Stimulated activated naive CD8-positive, alpha-beta T cell treated with anti-CD3 and anti-CD28 coated beads, Interleukin-15, Interleukin-2, amounts not matched to agents 100 ng/mL and 50 ng/mL, for 24 hours (primary cell): Measurements from ENCODE around the gene CNTLN.

Experiments used
- H3K27ac Mint-ChIP-seq: one replicate; pipeline ENCODE4 v1.8.0; 2021; ENCODE audit warnings: mild to moderate bottlenecking, mixed read lengths
- H3K27me3 Mint-ChIP-seq: one replicate; pipeline ENCODE4 v1.8.0; 2021; ENCODE audit warnings: mixed read lengths
- H3K36me3 Mint-ChIP-seq: one replicate; pipeline ENCODE4 v1.8.0; 2021; ENCODE audit warnings: low read depth, mixed read lengths
- H3K4me1 Mint-ChIP-seq: one replicate; pipeline ENCODE4 v1.8.0; 2021; ENCODE audit warnings: low read depth, mixed read lengths
- H3K4me3 Mint-ChIP-seq: one replicate; pipeline ENCODE4 v1.8.0; 2021; ENCODE audit warnings: mild to moderate bottlenecking, mixed read lengths
- H3K9me3 Mint-ChIP-seq: one replicate; pipeline ENCODE4 v1.8.0; 2021; ENCODE audit warnings: mixed read lengths

The CNTLN gene

DNA sequence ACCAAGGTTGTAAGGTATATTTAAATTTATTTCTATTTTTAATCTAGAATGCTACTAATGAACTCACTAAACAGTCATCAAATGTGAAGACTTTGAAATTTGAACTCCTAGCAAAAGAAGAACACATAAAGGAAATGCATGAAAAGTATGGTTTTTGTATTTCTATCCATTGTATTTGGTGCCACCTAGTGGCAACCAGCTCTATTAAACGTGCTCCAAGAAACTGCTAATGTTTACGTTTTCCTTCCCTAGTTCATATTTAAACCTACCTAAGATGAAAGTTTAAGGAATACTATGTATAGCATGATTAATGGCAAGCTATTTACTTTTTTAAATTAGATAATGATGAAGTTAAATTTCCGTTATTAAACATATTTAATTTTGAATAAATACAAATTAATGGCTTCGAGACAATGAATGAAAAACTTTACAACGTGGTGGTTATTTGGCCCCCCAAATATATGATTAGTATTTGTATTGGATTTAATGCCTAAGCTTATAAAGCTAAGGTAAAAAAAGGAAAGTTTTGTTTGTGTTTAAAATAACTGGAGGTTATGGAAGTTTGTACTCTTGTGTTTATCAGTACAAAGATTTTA is 328.1 kb downstream of the CNTLN start:
- Mint-ChIP-seq H3K27me3 (no peaks in the 10 kb centered on the region), H3K4me3 (no peak overlapping the region), H3K4me1 (no peaks in the 10 kb centered on the region), H3K36me3 (no peaks in the 10 kb centered on the region), H3K9me3 (no peaks in the 10 kb centered on the region), H3K27ac (no peak overlapping the region)

DNA sequence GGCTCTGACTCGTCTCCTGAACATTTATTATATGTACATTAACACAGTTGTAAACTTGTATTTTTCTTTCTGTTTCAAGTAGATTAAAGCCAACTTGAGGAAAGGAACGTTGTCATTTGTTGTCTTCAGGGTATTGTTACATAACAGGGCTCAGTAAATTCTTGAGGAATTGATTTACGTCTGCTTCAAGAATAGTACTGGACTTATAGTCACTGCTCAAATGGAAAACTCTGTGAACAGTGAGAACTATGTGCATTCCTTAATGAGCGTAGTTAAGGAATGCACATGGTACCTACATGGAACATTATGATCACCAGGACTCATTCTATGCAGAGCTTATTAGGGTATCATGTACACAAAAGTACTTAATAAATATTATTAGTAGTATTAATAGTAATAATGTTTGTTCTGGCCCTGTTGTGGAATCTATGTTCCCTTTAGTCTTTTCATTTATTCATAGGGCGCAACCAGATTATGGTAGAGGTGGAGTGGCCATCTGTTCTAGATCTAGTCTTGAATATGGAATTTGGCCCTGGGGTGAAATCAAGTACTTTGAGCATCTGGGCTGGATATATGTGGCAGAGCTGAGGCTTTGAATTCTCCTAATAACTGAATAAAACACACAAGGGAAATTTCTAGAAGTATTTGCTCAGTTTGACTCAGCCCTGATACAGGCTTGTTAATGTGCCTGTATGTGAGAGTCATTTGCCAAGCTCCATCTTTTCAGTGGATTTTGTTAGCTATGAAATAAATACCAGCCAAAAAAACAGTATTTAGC is 335.4 kb downstream of the CNTLN start:
- H3K27me3 Mint-ChIP-seq, result no peaks in the 10 kb centered on the region
- H3K4me1 Mint-ChIP-seq, result no peaks in the 10 kb centered on the region
- no peaks in the 10 kb centered on the region for H3K36me3 Mint-ChIP-seq
- no peaks in the 10 kb centered on the region for H3K9me3 Mint-ChIP-seq
- H3K27ac Mint-ChIP-seq, result no peak overlapping the region
- no peak overlapping the region for H3K4me3 Mint-ChIP-seq

DNA sequence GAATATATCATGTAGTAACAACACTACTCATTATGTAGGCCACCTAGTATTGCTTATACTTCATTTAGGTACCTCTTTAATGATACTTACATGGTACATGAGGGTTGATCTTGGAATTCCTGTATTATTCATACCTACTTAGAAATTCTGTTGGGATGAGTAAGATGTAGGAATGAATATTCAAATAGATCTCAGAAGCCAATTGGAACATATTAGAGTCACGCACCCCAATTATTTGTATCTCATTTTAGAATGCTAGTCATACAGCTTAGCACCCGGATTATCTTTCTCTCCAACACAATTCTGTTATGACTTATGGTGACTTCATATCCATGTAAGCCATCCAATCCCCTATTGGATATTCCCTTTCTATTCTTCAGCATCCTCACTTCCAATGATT is 337.3 kb downstream of the CNTLN start:
- Mint-ChIP-seq H3K27ac (no peak overlapping the region), H3K4me3 (no peak overlapping the region)

DNA sequence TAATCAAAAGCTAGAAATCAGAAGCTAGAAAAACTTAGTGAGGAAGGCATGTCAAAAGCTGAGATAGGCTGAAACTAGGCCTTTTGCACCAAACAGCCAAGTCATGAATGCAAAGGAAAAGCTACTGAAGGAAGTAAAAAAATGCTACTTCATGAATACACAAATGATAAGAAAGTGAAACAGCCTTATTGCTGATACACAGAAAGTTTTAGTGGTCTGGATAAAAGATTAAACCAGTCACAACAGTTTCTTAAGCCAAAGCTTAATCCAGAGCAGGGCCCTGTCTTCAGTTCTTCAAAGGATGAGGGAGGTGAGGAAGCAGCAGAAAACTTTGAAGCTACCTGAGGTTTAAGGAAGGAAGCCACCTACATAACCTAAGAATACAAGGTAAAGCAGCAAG is 341.6 kb downstream of the CNTLN start:
- Mint-ChIP-seq H3K4me3 (no peak overlapping the region), H3K9me3 (no peaks in the 10 kb centered on the region), H3K36me3 (no peaks in the 10 kb centered on the region), H3K27me3 (no peaks in the 10 kb centered on the region), H3K27ac (no peak overlapping the region), H3K4me1 (no peaks in the 10 kb centered on the region)

More for the DNA sequence above, 337.3 kb downstream of the CNTLN start:
- Mint-ChIP-seq H3K9me3 (no peaks in the 10 kb centered on the region), H3K36me3 (no peaks in the 10 kb centered on the region), H3K27me3 (no peaks in the 10 kb centered on the region), H3K4me1 (no peaks in the 10 kb centered on the region)

DNA sequence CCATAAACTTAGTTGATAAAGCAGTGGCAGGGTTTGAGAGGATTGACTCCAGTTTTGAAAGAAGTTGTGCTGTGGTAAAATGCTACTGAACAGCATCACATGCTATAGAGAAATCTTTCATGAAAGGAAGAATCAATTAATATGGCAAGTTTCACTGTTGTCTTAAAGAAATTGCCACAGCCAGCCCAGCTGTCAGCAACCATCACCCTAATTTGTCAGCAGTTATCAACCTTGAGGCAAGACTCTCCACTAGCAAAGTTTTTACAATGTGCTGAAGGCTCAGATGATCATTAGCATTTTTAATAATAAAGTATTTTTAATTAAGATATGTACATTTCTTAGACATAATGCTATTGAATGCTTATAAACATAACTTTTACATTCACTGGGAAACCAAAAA is 343.0 kb downstream of the CNTLN start:
- no peaks in the 10 kb centered on the region for H3K4me1 Mint-ChIP-seq

DNA sequence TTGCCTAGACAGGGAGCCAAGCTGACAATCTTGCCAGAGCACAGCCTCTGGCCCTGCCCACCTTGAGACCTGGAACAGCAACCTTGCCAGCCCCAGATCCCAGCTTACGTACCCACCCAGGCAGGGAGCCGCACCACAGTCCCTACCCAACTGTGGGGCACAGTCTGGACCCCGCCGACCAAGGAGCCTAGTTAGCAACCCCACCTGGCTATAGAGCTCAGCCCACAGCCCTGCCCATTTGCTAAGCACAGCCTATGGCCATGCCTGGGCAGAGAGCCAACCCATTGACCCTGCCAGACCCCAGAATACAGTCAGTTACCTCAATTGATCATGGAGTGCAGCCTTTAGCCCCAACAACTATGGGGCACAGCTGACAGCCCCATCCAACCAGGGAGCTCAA is 346.1 kb downstream of the CNTLN start:
- no peak overlapping the region for H3K27ac Mint-ChIP-seq
- no peaks in the 10 kb centered on the region for H3K9me3 Mint-ChIP-seq
- H3K27me3 Mint-ChIP-seq, result no peaks in the 10 kb centered on the region
- H3K36me3 Mint-ChIP-seq, result no peaks in the 10 kb centered on the region
- H3K4me3 Mint-ChIP-seq, result no peak overlapping the region
- no peaks in the 10 kb centered on the region for H3K4me1 Mint-ChIP-seq

More for the DNA sequence above, 343.0 kb downstream of the CNTLN start:
- H3K36me3 Mint-ChIP-seq, result no peaks in the 10 kb centered on the region
- no peaks in the 10 kb centered on the region for H3K9me3 Mint-ChIP-seq
- H3K27me3 Mint-ChIP-seq, result no peaks in the 10 kb centered on the region
- no peak overlapping the region for H3K27ac Mint-ChIP-seq
- H3K4me3 Mint-ChIP-seq, result no peak overlapping the region

DNA sequence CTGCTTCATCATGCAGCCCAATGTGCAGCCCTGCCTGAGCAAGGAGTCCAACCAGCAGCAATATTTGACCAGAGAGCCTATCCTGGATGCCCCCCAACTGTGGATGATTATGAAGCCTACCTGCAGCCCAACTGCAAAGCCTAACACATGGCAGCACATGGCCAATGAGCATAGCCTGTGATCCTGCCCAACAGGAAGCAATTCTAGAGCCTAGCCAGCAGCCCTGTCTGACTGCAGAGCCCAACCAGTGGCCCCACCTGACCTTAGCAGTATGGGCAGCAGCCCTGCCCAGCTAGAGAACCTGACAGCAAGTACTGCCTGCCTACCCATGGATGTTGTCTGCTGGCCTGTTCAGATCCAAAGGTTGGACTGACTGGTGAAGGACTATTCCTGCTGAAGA is 346.7 kb downstream of the CNTLN start:
- Mint-ChIP-seq H3K27ac (no peak overlapping the region), H3K36me3 (no peaks in the 10 kb centered on the region), H3K9me3 (no peaks in the 10 kb centered on the region), H3K4me1 (no peaks in the 10 kb centered on the region), H3K4me3 (no peak overlapping the region), H3K27me3 (no peaks in the 10 kb centered on the region)

DNA sequence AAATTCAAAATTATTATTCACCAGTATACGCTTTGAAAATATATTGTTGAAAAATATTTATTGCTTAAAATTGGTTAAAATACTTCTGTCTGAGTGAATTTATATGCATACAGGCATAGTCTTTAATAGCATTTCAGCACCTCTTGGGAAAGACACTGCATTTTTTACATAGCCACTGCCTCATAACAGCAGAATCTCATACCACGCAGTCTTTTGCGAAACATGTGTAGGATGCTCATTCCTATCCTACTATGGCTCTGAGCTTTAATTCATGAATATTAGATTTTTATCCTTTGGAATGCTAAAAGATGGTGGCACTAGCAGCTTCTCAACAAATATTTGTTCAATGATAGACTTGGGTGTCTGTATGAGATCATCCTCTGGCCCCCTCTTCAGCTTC is 350.1 kb downstream of the CNTLN start:
- no peaks in the 10 kb centered on the region for H3K36me3 Mint-ChIP-seq
- no peak overlapping the region for H3K4me3 Mint-ChIP-seq
- no peaks in the 10 kb centered on the region for H3K9me3 Mint-ChIP-seq
- H3K4me1 Mint-ChIP-seq, result no peaks in the 10 kb centered on the region
- H3K27ac Mint-ChIP-seq, result no peak overlapping the region
- H3K27me3 Mint-ChIP-seq, result no peaks in the 10 kb centered on the region

DNA sequence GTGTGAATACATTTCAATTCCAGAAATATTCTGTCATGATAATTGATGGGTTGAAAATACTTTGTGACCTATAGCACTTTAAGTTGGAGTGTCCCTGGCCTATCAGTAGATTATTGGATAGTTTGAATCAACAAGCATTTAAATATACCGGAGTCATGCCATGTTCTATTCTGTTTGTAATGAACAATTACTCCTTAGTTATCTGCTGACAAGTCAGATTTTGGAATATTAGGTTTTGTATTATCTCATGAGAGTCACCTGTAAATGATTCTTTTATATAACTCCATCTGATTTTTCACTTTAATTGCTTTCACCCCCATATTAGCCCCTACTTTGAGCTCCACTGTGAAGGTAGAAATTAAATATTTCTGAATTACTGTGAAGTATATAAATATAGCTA is 351.6 kb downstream of the CNTLN start:
- no peaks in the 10 kb centered on the region for H3K9me3 Mint-ChIP-seq
- no peak overlapping the region for H3K4me3 Mint-ChIP-seq
- H3K27ac Mint-ChIP-seq, result no peak overlapping the region
- H3K27me3 Mint-ChIP-seq, result no peaks in the 10 kb centered on the region
- H3K36me3 Mint-ChIP-seq, result no peaks in the 10 kb centered on the region
- no peaks in the 10 kb centered on the region for H3K4me1 Mint-ChIP-seq

DNA sequence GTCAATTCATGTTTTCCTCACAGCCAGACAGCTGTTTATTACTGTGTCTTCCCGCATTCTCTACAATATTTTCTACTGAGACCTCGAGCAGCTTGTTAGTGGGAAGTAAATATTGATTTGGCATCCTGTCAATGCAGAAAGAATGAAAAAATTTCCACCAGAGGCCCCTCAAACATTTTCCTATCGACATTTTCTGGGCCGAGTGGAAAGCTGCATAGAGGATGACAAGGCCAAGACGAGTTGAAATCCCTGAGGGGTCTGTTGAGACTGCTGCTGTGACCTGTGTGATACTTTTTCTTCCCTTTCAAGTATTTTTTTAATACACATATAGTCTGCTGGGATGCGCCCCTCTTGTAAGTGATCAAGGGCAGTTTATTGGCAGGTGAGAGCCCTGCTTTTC is 352.6 kb downstream of the CNTLN start:
- no peaks in the 10 kb centered on the region for H3K36me3 Mint-ChIP-seq
- no peaks in the 10 kb centered on the region for H3K9me3 Mint-ChIP-seq
- H3K27ac Mint-ChIP-seq, result no peak overlapping the region
- no peaks in the 10 kb centered on the region for H3K4me1 Mint-ChIP-seq
- no peaks in the 10 kb centered on the region for H3K27me3 Mint-ChIP-seq
- H3K4me3 Mint-ChIP-seq, result no peak overlapping the region

DNA sequence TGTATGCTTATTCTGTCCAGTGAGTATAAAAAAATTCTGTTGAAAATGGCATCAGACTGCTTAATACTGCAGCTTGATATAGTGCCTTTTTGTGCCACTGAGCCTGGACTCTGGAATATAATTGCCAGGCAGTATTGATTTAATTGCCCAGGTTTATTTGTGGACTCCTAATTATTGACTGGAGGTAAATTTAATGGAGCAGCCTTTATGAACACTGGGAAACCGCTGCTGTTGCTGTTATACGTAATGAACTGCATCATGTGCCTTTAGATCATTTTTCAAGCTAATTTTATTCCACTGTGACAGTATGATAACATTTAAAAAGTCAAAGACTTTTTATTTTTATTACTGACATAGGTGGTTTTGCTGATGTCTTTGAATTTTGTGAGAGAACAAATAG is 353.8 kb downstream of the CNTLN start:
- H3K4me1 Mint-ChIP-seq, result no peaks in the 10 kb centered on the region
- H3K27me3 Mint-ChIP-seq, result no peaks in the 10 kb centered on the region
- no peaks in the 10 kb centered on the region for H3K36me3 Mint-ChIP-seq
- no peak overlapping the region for H3K27ac Mint-ChIP-seq
- H3K4me3 Mint-ChIP-seq, result no peak overlapping the region
- no peaks in the 10 kb centered on the region for H3K9me3 Mint-ChIP-seq

DNA sequence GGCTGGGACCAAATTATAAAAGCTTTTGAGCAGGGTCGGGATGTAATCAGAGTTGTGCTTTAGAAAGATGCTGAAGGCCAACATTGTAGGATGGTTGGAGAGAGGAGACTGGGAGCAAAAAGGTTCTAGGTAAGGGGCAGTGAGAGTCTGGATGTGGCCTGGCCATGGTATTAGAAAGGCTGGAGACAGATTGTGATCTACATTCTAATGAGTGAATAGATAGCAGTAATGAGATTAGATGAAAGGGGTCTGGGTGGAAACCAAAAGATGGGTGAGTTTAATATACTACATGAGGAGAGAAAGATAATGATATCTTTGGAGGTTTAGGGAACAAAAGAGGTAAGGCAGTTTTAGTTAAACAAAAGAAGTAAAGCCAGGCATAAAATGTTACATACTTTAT is 355.3 kb downstream of the CNTLN start:
- Mint-ChIP-seq H3K36me3 (no peaks in the 10 kb centered on the region), H3K4me3 (no peak overlapping the region), H3K27me3 (no peaks in the 10 kb centered on the region), H3K4me1 (no peaks in the 10 kb centered on the region), H3K27ac (no peak overlapping the region), H3K9me3 (no peaks in the 10 kb centered on the region)

DNA sequence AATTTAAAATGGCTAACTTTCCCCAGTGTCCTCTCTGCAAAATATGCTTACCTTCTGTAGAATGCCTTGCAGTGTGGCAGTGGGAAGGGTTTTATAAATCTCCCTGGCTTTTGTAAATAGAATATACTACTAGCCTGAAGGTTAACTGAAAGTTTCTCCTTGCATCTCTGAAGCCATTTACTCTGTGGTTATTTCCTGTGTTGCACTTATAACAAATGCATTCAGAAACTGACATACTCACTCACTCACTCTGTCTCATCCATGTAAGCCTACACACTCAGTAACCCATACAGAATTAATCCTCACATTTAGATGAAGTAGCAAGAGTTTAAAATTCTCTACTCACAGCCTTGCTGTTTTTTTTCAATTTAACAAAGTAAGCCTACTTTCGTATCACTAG is 356.9 kb downstream of the CNTLN start:
- Mint-ChIP-seq H3K27ac (no peak overlapping the region), H3K4me1 (no peaks in the 10 kb centered on the region), H3K9me3 (no peaks in the 10 kb centered on the region), H3K27me3 (no peaks in the 10 kb centered on the region), H3K4me3 (no peak overlapping the region), H3K36me3 (no peaks in the 10 kb centered on the region)

DNA sequence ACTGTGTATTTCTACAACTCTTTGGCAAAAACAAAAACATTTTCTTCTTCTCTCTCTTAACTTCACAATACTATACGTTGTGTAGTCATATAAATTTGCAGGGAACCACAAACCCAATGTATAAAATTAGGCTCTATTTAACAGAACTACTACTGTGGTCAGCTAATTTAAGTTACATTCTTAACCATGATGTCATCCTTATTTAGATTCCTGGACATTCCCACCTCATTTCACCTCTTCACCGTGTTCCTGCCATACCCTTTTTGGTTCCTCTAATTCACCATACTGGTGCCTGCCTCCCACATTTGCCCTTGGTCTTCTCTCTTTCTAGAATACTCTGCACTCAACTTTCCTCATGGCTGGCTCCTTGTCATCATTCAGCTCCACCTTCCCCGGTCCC is 368.4 kb downstream of the CNTLN start:
- Mint-ChIP-seq H3K27me3 (no peaks in the 10 kb centered on the region), H3K4me1 (no peaks in the 10 kb centered on the region), H3K36me3 (no peaks in the 10 kb centered on the region), H3K9me3 (no peaks in the 10 kb centered on the region), H3K27ac (no peak overlapping the region), H3K4me3 (no peak overlapping the region)

DNA sequence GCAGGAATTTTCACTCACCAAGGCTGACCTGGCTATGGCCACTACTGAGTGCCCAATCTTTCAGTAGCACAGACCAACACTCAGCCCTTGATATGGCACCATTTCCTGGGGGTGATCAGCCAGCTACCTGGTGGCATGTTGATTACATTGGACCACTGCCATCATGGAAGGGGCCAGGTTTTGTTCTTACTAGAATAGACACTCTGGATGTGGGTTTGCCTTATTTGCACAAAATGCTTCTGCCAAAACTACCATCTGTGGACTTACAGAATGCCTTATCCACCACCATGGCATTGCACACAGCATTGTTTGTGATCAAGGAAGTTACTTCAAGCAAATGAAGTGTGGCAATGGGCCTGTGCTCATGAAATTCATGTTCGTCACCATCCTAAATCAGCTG is 374.3 kb downstream of the CNTLN start:
- H3K27ac Mint-ChIP-seq, result no peak overlapping the region
- no peaks in the 10 kb centered on the region for H3K36me3 Mint-ChIP-seq
- no peak overlapping the region for H3K4me3 Mint-ChIP-seq
- H3K4me1 Mint-ChIP-seq, result no peaks in the 10 kb centered on the region
- no peaks in the 10 kb centered on the region for H3K27me3 Mint-ChIP-seq
- H3K9me3 Mint-ChIP-seq, result peaks cover 8% of the 10 kb centered on the region

DNA sequence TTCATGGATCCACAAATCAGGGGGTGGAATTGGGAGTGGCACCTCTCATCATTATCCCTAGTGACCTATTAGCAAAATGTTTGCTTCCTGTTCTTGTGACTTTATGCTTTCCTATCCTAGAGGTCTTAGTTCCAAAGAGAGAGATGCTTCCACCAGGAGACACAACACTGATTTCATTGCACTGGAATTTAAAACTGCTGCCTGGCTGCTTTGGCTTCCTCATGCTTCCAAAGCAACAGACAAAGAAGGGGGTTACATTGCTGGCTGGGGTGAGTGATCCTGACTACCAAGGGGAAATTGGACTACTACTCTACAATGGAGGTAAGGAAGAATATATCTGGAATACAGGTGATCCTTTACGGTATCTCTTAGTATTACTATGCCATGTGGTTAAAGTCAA is 374.9 kb downstream of the CNTLN start:
- Mint-ChIP-seq H3K27ac (no peak overlapping the region), H3K4me3 (no peak overlapping the region), H3K36me3 (no peaks in the 10 kb centered on the region), H3K27me3 (no peaks in the 10 kb centered on the region), H3K9me3 (peaks cover 8% of the 10 kb centered on the region), H3K4me1 (no peaks in the 10 kb centered on the region)
